ENCODE data around the gene TNFRSF17.

Gene TNFRSF17

GRCh38 chr16:12009462-12009861 lies 44.5 kb downstream of the TNFRSF17 start:
- no peak for ATAC-seq

DNA sequence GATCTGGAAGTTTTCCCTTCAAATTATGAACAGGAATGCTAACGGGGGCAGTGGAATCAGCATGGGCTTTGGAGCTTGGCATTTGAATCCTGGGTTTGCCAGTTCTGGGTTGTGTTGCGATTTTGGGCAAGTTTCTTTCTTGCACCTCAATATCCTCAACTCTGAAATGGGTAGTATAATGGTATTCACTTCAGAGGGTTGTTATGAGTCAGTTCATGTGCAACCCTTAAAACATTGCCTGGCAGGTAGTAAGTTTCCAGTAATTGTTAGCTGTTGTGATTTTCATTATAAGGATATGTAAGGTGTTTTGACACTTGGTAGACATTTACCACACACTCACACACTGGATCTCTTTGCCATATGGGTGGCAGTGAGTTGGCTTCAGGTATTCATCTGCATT lies 44.9 kb downstream of the TNFRSF17 start:
- no peak for ATAC-seq

GRCh38 chr16:12010388-12011251 lies 45.6 kb downstream of the TNFRSF17 start:
- no peak for ATAC-seq

GRCh38 chr16:12011565-12011964 lies 46.6 kb downstream of the TNFRSF17 start:
- no peak for ATAC-seq

DNA sequence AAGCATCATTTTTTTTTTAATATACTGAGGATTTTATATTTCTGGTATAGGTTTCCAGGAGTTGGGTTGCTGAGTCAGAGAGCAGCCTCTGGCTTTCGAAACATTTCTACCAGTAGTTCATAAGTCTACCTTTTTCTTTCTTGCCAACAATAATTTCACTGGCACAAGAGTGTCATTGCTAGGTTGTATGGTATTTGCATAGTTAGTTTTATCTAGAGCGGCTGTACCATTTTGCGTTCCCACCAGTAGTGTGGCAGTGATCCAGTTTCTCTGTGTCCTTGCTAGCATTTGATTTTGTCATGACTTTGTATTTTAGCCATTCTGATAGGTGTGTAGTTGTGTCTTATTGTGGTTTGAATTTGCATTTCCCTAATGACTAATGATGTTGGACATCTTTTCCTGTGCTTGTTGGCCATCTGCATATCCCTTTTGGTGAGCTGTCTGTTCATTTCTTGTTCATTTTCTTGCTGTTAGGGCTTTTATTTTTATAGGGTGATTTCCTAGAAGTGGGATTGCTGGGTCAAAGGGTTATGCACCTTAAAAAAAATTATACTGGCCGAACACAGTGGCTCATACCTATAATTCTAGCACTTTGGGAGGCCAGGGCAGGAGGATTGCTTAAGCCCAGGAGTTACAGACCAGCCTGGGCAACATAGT lies 51.4 kb downstream of the TNFRSF17 start:
- ATAC-seq: no peak

DNA sequence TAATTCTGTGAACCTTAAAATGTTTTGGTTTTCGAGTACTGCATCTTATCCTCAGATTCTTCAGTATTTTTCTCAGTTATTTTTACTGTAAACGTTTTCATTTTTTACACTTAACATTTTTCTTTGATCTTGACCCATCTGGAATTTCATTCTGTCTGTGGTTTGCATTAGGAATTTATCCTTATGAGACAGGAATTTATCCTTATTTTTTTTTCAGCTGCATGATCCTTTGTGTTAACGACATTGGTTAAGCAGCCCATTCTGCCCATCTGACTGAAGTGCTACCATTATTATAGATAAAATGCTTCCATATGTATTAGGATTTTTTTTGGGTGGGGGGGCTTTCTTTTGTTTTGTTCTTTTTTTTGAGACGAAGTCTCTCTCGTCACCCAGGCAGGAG lies 52.5 kb downstream of the TNFRSF17 start:
- ATAC-seq: no peak
